WTC11 (cell line): Measurements from ENCODE around the gene ARHGEF10L. TPM values are rescaled to one million over a fixed set of nuclear protein-coding genes. Genes with fewer than 3 reads are reported as not detected.
A peak's percentile ranks its signal among the peaks of the same experiment; 100 is the strongest.

ENCODE experiments used
- ATAC-seq: fragments of 200-7000 bp; cut with Tn5 transposase; 2 replicates; pipeline ENCODE4 v1.10.0; 2021; ENCODE audit warnings: mild to moderate bottlenecking, moderate library complexity
- CTCF ChIA-PET: fragments of 300-600 bp; sonication (Branson Sonifier 250); formaldehyde crosslinking; loops from one replicate; lab custom pipeline; 2021; ENCODE audit warnings: antibody characterized with exemption; lab: Charles Lee
- POLR2A ChIA-PET: fragments of 350-600 bp; sonication (Branson Sonifier 250); formaldehyde crosslinking; loops from one replicate; lab custom pipeline; 2021; ENCODE audit warnings: antibody characterized with exemption; lab: Charles Lee
- DNase-seq: peaks from one replicate; pipeline ENCODE4 v3.0.0; 2021; ENCODE audit warnings: low spot score
- H3K27ac Mint-ChIP-seq: 2 replicates; pipeline ENCODE4 v1.8.0; 2021; ENCODE audit warnings: mixed read lengths
- H3K27me3 Mint-ChIP-seq: 2 replicates; pipeline ENCODE4 v1.8.0; 2021; ENCODE audit warnings: low read depth, mild to moderate bottlenecking, moderate library complexity, mixed read lengths
- H3K36me3 Mint-ChIP-seq: 2 replicates; pipeline ENCODE4 v1.8.0; 2021; ENCODE audit warnings: mixed read lengths
- H3K4me1 Mint-ChIP-seq: 2 replicates; pipeline ENCODE4 v1.8.0; 2022; ENCODE audit warnings: mixed read lengths
- H3K4me3 Mint-ChIP-seq: 2 replicates; pipeline ENCODE4 v1.8.0; 2021; ENCODE audit warnings: mild to moderate bottlenecking, moderate library complexity, mixed read lengths
- H3K9me3 Mint-ChIP-seq: 2 replicates; pipeline ENCODE4 v1.8.0; 2021; ENCODE audit warnings: mixed read lengths
- ATF2 ChIP-seq: sonication (generic); formaldehyde crosslinking; IDR thresholded peaks from 2 replicates; pipeline ENCODE4 v1.8.1; 2022; ENCODE audit warnings: low read depth, missing genetic modification reagents, borderline replicate concordance
- ATF3 ChIP-seq: sonication (generic); formaldehyde crosslinking; conservative IDR thresholded peaks from 2 replicates; pipeline ENCODE4 v1.8.1; 2022; ENCODE audit warnings: mild to moderate bottlenecking, missing genetic modification reagents
- CTCF ChIP-seq: fragments of 200-600 bp; IDR thresholded peaks from 2 replicates; pipeline ENCODE4 v1.8.0; 2022; ENCODE audit warnings: antibody characterized with exemption
- EMX1 ChIP-seq: fragments of 250-450 bp; sonication (Bioruptor Pico); IDR thresholded peaks from 2 replicates; pipeline ENCODE4 v1.8.0; 2021; ENCODE audit warnings: mild to moderate bottlenecking
- HMGXB4 ChIP-seq: sonication (generic); formaldehyde crosslinking; IDR thresholded peaks from 2 replicates; pipeline ENCODE4 v1.8.1; 2023; ENCODE audit warnings: mild to moderate bottlenecking, moderate library complexity, missing genetic modification reagents
- IRF1 ChIP-seq: sonication (generic); formaldehyde crosslinking; IDR thresholded peaks from 2 replicates; pipeline ENCODE4 v1.8.0; 2023; ENCODE audit warnings: missing genetic modification reagents
- MAX ChIP-seq: sonication (generic); formaldehyde crosslinking; IDR thresholded peaks from 2 replicates; pipeline ENCODE4 v1.8.0; 2022; ENCODE audit warnings: mild to moderate bottlenecking, missing genetic modification reagents
- MLX ChIP-seq: sonication (generic); formaldehyde crosslinking; IDR thresholded peaks from 2 replicates; pipeline ENCODE4 v1.8.1; 2023; ENCODE audit warnings: mild to moderate bottlenecking, missing genetic modification reagents, moderate library complexity
- NFYB ChIP-seq: sonication (generic); formaldehyde crosslinking; conservative IDR thresholded peaks from 2 replicates; pipeline ENCODE4 v1.8.0; 2022; ENCODE audit warnings: low read depth, missing genetic modification reagents
- PRRX2 ChIP-seq: fragments of 250-450 bp; sonication (Bioruptor Pico); IDR thresholded peaks from 2 replicates; pipeline ENCODE4 v1.8.0; 2021; ENCODE audit warnings: mild to moderate bottlenecking
- RORB ChIP-seq: fragments of 250-450 bp; sonication (Bioruptor Pico); IDR thresholded peaks from 2 replicates; pipeline ENCODE4 v1.9.0; 2021; ENCODE audit warnings: mild to moderate bottlenecking
- SOX15 ChIP-seq: fragments of 250-450 bp; sonication (Bioruptor Pico); IDR thresholded peaks from 2 replicates; pipeline ENCODE4 v1.9.0; 2021; ENCODE audit warnings: mild to moderate bottlenecking
- ZNF121 ChIP-seq: sonication (generic); formaldehyde crosslinking; IDR thresholded peaks from 2 replicates; pipeline ENCODE4 v1.8.0; 2023; ENCODE audit warnings: missing genetic modification reagents
- ZNF232 ChIP-seq: sonication (generic); formaldehyde crosslinking; IDR thresholded peaks from 2 replicates; pipeline ENCODE4 v1.8.0; 2022; ENCODE audit warnings: mild to moderate bottlenecking, missing genetic modification reagents
- ZNF425 ChIP-seq: fragments of 250-450 bp; sonication (Bioruptor Pico); conservative IDR thresholded peaks from 2 replicates; pipeline ENCODE4 v1.9.0; 2021; ENCODE audit warnings: mild to moderate bottlenecking
- ZNF512 ChIP-seq: sonication (generic); formaldehyde crosslinking; IDR thresholded peaks from 2 replicates; pipeline ENCODE4 v1.8.1; 2022; ENCODE audit warnings: missing genetic modification reagents, borderline replicate concordance
- ZSCAN18 ChIP-seq: fragments of 250-450 bp; sonication (Bioruptor Pico); IDR thresholded peaks from 2 replicates; pipeline ENCODE4 v2.1.2; 2022; ENCODE audit warnings: mild to moderate bottlenecking, moderate library complexity
- total RNA-seq: library from RNA; stranded (reverse); gene quantifications from 3 replicates; pipeline ENCODE4 v1.2.3, GENCODE V29; 2021

ARHGEF10L gene
- total RNA-seq, 1 experiment from 2014 or later, result 34.4 TPM

GRCh38 chr1:17618558-17619247 is 79.2 kb downstream of the ARHGEF10L start:
- Mint-ChIP-seq H3K4me3 (no peak overlapping the region), H3K36me3 (peaks cover 9% of the 10 kb centered on the region; the same call in 1 of the 2 replicates), H3K4me1 (no peaks in the 10 kb centered on the region), H3K9me3 (no peaks in the 10 kb centered on the region), H3K27ac (peak overlapping the region; percentile 45; the same call in 1 of the 2 replicates), H3K27me3 (no peaks in the 10 kb centered on the region)
- ChIA-PET CTCF (interaction anchor here (0.6 to 2.5 kb wide), 9 partner anchors 8 to 220 kb away, joined by 3 to 14 read pairs (median 4); no protein-coding TSS in a partner anchor), POLR2A (interaction anchor here (0.5 kb wide), 1 partner anchor 180 kb away, joined by 3 read pairs; no protein-coding TSS in a partner anchor)
- DNase-seq, result no peak
- TF ChIP-seq ZSCAN18 (no peak), EMX1 (CRISPR knock-in tag) (no peak), ZNF425 (CRISPR knock-in tag) (no peak), SOX15 (CRISPR knock-in tag) (no peak), HMGXB4 (CRISPR knock-in tag) (no peak), RORB (CRISPR knock-in tag) (no peak), CTCF (no peak), MLX (CRISPR knock-in tag) (no peak), ZNF232 (CRISPR knock-in tag) (no peak), MAX (CRISPR knock-in tag) (no peak), ZNF512 (no peak), ATF2 (CRISPR knock-in tag) (no peak), ATF3 (no peak), ZNF121 (no peak), PRRX2 (CRISPR knock-in tag) (no peak), NFYB (no peak), IRF1 (CRISPR knock-in tag) (no peak)
- ATAC-seq, result no peak
